NCI-H82 treated with DMSO at 0.1 percent for 48 hours (cell line): Measurements from ENCODE around the gene AXIN1.
"Not testable (repeated sequence)": the region's sequence is repeated elsewhere in the genome, so short reads cannot be mapped to it uniquely, and the experiment has no call there.

ENCODE experiments used
- DNase-seq: peaks from one replicate; lab custom pipeline; 2025; ENCODE audit not compliant: unreplicated experiment; lab: John Stamatoyannopoulos, UW

Gene AXIN1

DNA sequence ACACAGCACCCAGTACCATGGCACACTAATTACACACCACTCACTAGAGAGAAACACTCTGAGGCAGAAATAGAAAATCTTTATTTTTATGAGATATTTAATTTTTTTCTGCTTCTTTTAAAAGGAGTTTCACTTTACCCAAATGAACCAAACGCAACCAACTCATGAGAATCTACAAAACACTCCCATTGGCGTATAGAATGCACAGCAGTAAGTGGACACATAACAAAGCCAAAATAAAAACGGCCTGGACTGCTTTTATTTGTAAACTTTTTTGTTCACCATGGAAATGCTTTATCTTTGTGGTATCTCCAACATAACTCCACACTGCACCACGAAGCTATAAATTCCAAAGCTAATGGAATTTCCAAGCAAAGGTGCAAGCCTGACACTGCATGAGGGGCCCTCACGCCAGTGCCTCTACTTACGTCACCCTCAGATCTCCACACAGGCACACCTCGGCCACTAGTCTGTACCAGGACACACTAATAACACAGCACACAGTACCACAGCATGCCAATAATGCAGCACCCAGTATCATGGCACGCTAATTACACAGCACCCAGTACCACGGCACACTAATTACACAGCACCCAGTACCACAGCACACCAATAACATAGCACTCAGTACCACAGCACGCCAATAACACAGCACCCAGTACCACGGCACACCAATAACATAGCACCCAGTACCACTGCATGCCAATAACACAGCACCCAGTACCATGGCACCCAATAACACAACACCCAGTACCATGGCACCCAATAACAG lies 17.5 kb downstream of the AXIN1 start:
- DNase-seq: not testable (repeated sequence)

- not testable (repeated sequence) for DNase-seq
Measured at GRCh38 chr16:334164-334832, 18.2 kb downstream of the AXIN1 start.

DNA sequence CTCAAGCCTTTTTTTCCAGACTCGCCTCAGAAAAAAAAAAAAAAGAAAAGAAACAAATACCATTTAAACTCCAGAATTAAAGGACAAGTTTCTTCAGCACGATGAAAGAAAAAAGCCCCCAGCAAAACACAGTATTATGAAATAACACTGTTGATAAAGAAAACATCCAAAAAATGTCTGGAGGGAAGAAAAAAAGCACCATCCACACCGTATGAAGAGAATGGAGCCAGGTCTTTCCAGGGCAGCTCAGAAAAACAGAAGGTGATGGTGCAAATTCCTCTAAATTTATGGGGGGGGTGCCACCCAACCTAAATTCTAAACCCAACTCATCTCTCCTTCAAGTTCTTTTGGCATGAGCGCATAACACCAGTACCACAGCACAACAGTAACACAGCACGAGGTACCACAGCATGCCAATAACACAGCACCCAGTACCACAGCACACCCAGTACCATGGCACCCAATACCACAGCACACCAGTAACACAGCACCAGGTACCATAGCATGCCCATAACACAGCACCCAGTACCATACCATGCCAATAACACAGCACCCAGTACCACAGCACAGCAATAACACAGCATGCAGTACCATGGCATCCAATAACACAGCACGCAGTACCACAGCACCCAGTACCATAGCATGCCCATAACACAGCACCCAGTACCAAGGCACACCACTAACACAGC lies 19.0 kb downstream of the AXIN1 start:
- DNase-seq: no peak

- DNase-seq: not testable (repeated sequence)
Measured at GRCh38 chr16:331181-331814, 21.2 kb downstream of the AXIN1 start.

- no peak for DNase-seq
Measured at GRCh38 chr16:330741-331140, 21.8 kb downstream of the AXIN1 start.

GRCh38 chr16:325375-326145 lies 27.0 kb downstream of the AXIN1 start:
- DNase-seq: no peak

DNA sequence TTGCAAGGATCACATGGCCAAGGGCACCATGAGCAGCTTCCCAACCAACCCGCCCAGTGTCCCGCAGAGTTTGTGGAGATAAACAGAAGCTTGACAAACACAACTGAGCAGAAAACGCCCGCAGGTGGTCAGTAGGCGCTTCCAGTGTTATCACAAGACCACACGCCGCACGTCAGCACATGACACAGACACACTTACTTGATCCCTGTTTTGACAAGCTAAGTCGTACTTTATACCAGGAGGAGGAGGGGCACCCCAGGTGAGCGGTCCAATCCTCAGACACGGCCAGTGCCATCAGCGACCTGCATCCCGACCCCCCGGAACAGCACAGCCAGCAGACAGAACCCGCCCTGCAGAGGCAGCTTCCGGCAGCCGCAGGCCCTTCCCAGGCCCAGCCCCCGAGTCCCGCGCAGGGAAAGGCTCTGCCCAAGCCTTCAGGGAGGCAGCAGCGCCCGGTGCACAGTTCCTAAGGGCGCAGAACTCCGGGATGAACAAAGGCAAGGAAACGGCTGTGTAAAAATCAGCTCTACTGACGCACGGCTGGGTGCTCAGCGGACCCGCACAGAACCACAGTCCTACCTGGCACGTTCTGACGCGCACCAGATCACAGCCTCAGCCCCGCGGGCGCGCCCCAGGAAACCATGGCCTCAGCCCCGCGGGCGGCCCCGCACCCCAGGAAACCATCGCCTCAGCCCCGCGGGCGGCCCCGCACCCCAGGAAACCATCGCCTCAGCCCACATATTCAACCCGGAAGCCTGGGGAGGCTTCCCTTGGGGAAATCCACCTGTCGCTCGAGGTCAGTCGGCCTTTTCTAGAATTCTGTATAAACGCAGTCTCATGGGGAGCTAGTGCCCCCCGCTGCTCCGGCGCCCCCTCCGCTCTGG lies 27.8 kb downstream of the AXIN1 start:
- no peak for DNase-seq

DNA sequence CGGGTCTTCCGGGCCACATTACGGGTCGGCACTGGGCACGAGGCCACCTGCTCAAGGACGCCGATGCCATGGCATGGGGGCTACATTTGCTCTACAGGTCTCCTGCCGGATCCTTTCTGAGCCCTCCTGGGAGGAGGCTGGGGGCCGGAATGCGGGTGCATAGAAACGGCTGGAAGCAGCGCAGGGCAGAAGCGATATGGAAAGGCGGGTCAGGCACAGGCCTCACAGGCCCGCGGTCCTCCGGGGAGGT lies 28.4 kb downstream of the AXIN1 start:
- no peak for DNase-seq

GRCh38 chr16:322476-323143 lies 29.9 kb downstream of the AXIN1 start:
- no peak for DNase-seq

GRCh38 chr16:321532-321931 lies 31.0 kb downstream of the AXIN1 start:
- no peak for DNase-seq

DNA sequence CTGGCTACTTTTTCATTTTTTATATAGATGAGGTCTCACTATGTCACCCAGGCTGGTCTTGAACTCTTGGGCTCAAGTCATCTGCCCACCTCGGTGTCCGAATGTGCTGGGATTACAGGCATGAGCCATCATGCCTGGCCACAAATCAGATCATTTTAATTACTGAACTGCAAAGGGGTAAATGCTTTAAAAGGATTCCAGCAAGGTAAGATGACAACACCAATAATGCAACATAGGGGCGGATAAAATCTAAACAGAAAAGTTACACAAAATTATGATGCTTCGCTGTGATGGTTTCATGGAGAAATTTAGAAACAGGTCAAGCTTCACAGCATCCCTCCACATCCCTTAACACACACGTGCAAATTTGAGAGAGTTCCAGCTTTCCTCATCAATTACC lies 32.3 kb downstream of the AXIN1 start:
- DNase-seq: no peak

GRCh38 chr16:318628-319027 lies 33.9 kb downstream of the AXIN1 start:
- DNase-seq: no peak

- no peak for DNase-seq
Measured at GRCh38 chr16:317583-317982, 34.9 kb downstream of the AXIN1 start.

DNA sequence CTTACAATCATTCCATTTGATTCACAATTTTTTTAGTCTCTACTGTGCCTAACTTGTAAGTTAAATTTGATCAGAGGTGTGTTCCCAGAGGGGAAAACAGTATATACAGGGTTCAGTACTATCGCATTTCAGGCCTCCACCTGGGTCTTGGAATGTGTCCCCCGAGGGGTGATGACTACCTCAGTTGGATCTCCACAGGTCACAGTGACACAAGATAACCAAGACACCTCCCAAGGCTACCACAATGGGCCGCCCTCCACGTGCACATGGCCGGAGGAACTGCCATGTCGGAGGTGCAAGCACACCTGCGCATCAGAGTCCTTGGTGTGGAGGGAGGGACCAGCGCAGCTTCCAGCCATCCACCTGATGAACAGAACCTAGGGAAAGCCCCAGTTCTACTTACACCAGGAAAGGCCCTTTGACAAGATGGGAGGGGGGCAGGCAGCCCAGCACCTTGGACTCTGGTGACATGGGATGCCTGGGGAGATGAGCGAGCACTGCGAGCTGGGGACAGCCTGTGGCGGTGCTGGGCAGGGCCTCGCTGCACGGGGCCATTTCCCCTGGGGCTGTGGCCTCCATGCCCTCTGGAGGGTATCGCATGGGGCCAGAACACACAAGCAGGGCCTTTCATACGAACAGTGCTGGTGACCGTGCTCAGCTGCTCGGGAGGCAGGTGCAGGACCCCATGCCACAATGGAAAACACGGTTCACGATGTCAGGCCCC lies 35.6 kb downstream of the AXIN1 start:
- no peak for DNase-seq

DNA sequence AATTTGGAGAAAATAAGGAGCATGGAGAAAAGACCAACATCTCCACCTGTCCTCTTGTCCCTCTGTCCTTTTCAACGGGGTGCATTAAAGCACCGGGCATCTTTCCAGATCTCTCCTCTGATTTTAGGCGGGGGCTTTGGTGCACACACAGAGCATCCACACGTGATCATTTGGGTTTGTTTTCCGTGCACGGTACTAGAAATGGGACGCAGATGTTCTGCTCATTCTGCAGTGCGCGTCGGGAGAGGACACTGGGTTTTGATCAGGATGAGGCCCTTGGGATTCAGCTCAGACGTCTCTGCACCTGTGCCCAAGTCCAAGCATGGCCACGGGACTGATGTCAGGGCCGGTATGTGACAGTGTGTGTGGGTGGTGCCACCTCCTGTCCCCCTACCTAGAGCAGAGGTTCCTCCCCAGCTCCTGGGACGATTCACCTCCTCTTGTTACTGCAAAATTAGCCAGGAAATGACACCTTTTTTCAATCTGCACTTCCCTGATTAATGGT lies 37.7 kb downstream of the AXIN1 start:
- DNase-seq: no peak

DNA sequence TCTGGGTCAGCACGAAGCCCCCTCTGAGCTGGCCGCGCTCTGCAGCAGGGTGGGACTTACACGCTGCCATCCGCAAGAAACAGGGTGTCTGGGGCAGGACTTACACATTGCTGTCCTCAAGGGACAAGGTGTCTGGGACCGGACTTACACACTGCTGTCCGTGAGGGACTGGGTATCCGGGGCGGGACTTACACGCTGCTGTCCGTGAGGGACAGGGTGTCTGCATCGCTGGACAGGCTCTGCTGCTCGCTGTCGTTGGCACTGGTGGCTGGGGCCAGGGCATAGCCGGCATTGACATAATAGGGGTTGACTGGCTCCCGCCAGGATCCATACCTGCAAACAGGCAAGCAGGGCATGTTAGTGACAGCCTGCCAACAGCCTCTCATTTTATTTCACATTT lies 38.2 kb downstream of the AXIN1 start:
- no peak for DNase-seq

GRCh38 chr16:311725-312124 lies 40.8 kb downstream of the AXIN1 start:
- DNase-seq: no peak

DNA sequence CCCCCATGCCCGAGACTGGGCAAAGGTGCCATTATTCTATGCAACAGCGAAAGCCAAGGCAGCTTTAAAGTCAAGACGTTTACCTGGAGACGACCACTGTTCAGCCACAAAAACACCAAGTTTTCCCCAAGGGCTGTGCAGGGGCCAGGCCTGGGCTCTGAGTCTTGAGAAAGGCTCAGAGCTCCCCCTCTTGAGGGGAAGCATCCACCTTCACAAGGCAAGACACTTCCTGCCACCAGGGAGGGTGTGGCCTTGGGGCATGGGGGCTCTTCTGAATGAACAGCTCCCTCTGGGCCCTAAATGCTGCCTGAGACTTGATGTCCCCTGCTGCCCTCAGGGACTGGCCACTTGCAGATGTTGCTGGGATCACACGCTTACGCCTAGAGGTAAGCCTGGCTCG lies 43.0 kb downstream of the AXIN1 start:
- no peak for DNase-seq
